ENCODE measurements around the gene LOC128125822.
A peak's percentile ranks its signal among the peaks of the same experiment; 100 is the strongest.

The LOC128125822 gene

DNA sequence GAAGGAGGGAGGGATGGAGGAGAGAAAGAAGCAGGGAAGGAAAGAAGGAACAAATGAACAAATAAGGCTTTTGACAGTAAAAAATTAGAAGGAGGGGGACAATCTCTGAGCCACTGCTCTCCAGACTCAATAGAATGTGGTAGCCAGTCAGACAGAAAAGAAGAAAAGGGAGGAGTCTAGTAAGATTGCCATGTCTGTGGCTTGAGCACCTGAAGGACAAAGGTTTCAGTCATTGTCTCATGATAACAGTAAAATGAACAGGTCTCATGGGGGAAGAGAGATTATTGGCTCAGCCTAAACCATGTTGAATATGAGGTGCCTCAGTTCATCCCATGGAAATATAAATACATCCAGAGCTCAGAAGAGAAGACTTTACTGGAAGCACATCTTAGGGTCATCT, 14.0 kb upstream of the LOC128125822 start:
- no peak overlapping the region for H3K4me3 ChIP-seq (ENCODE audit: low read length)
- H3K9ac ChIP-seq (ENCODE audit: low read length), result no peak overlapping the region
- H3K4me1 ChIP-seq (ENCODE audit: control insufficient read depth, low read depth, low read length), result no peaks in the 10 kb centered on the region
- no peaks in the 10 kb centered on the region for H3K27me3 ChIP-seq (ENCODE audit: control insufficient read depth, insufficient read depth, low read length)
- H3K36me3 ChIP-seq (ENCODE audit: control insufficient read depth, low read depth, low read length), result no peaks in the 10 kb centered on the region
- no peaks in the 10 kb centered on the region for H3K9me3 ChIP-seq (ENCODE audit: control insufficient read depth, low read depth, low read length)
- H3K27ac ChIP-seq (ENCODE audit: low read length), result no peak overlapping the region

- Histone ChIP-seq H3K36me3 (ENCODE audit: control insufficient read depth, low read depth, low read length) (no peaks in the 10 kb centered on the region), H3K27ac (ENCODE audit: low read length) (no peak overlapping the region), H3K9ac (ENCODE audit: low read length) (no peak overlapping the region)
Observed at GRCh38 chr6:63560801-63561287, 11.4 kb upstream of the LOC128125822 start.

GRCh38 chr6:63561288-63561687, 11.0 kb upstream of the LOC128125822 start:
- no peak overlapping the region for H3K27ac ChIP-seq (ENCODE audit: low read length)
- H3K4me1 ChIP-seq (ENCODE audit: control insufficient read depth, low read depth, low read length), result no peaks in the 10 kb centered on the region
- H3K9ac ChIP-seq (ENCODE audit: low read length), result no peak overlapping the region
- no peak overlapping the region for H3K4me3 ChIP-seq (ENCODE audit: low read length)
- no peaks in the 10 kb centered on the region for H3K27me3 ChIP-seq (ENCODE audit: control insufficient read depth, insufficient read depth, low read length)
- H3K36me3 ChIP-seq (ENCODE audit: control insufficient read depth, low read depth, low read length), result no peaks in the 10 kb centered on the region
- H3K9me3 ChIP-seq (ENCODE audit: control insufficient read depth, low read depth, low read length), result no peaks in the 10 kb centered on the region

More at GRCh38 chr6:63560801-63561287, 11.4 kb upstream of the LOC128125822 start:
- Histone ChIP-seq H3K27me3 (ENCODE audit: control insufficient read depth, insufficient read depth, low read length) (no peaks in the 10 kb centered on the region), H3K4me3 (ENCODE audit: low read length) (no peak overlapping the region), H3K9me3 (ENCODE audit: control insufficient read depth, low read depth, low read length) (no peaks in the 10 kb centered on the region), H3K4me1 (ENCODE audit: control insufficient read depth, low read depth, low read length) (no peaks in the 10 kb centered on the region)

GRCh38 chr6:63563235-63563634, 9.0 kb upstream of the LOC128125822 start:
- Histone ChIP-seq H3K4me3 (ENCODE audit: low read length) (no peak overlapping the region), H3K27me3 (ENCODE audit: control insufficient read depth, insufficient read depth, low read length) (no peaks in the 10 kb centered on the region), H3K4me1 (ENCODE audit: control insufficient read depth, low read depth, low read length) (no peaks in the 10 kb centered on the region), H3K9me3 (ENCODE audit: control insufficient read depth, low read depth, low read length) (no peaks in the 10 kb centered on the region), H3K36me3 (ENCODE audit: control insufficient read depth, low read depth, low read length) (no peaks in the 10 kb centered on the region), H3K9ac (ENCODE audit: low read length) (no peak overlapping the region), H3K27ac (ENCODE audit: low read length) (no peak overlapping the region)

DNA sequence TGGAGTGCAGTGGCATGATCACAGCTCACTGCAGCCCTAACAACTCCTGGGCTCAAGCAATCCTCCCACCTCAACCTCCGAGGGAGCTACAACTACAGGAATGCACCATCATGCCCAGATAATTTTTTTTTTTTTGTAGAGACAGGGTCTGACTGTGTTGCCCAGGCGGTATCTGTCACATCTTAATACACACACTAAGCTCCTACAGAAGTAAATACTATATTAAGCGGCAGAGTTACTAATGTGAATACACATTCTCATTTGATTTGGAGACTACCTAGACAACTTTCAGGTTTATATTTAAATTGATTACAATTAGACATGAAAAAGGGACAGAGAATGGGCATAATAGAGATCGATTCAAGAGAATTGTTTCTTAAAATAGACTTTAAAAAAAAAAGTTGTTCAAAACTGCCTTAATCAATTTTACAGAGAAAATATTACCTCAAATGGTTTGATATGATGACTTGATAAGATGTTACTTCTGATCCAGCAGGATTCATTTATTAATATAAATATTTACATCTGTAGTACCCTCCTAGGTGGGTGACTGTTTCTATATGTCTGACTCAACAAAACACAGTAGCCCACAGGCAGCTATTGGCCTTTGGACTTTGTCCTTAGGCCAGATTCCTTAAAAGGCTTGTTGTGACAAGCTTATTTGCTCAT, 7.1 kb upstream of the LOC128125822 start:
- Histone ChIP-seq H3K36me3 (ENCODE audit: control insufficient read depth, low read depth, low read length) (no peaks in the 10 kb centered on the region), H3K9ac (ENCODE audit: low read length) (no peak overlapping the region), H3K9me3 (ENCODE audit: control insufficient read depth, low read depth, low read length) (no peaks in the 10 kb centered on the region), H3K27ac (ENCODE audit: low read length) (no peak overlapping the region), H3K4me1 (ENCODE audit: control insufficient read depth, low read depth, low read length) (no peaks in the 10 kb centered on the region), H3K4me3 (ENCODE audit: low read length) (no peak overlapping the region), H3K27me3 (ENCODE audit: control insufficient read depth, insufficient read depth, low read length) (no peaks in the 10 kb centered on the region)

DNA sequence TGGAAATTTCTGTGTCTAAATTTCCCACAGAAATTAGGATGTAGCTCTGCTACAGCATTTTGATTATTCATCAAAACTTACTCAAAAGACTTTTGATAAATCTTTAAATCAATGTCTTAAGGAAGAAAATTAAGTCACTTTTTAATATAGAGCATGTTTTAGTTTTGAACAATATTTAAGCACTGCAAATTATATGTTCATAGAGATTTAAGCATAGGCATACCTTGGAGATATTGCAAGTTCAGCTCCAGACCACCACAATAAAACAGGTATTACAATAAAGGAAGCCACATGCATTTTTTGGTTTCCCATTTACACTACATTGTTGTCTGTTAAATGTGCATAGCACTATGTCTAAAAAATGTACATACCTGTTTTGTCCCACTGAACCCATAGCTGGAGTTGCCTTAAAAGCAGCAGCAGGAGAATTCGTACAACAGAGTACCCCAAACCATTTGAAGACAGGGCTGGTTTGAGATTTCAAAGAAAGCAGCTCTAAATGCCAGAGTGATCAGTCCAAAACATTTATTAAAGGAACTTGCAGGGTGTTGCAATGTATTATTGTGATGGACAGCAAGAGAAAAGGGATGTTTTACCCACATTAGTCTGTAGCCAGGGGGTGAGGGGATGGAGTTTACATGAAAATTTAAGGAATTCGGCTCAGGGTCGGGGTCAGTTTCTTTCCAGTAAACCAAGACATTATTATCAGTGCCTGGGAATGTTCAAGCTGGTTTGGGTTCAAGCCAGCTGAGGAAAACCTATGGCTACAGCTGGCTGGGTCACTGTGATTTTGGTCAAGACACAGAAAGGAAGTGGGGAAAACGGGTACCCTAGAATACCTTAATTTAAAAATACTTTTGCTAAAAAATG, 6.3 kb upstream of the LOC128125822 start:
- Histone ChIP-seq H3K27ac (ENCODE audit: low read length) (no peak overlapping the region), H3K9ac (ENCODE audit: low read length) (no peak overlapping the region), H3K4me3 (ENCODE audit: low read length) (no peak overlapping the region), H3K4me1 (ENCODE audit: control insufficient read depth, low read depth, low read length) (peaks cover under 1% of the 10 kb centered on the region), H3K36me3 (ENCODE audit: control insufficient read depth, low read depth, low read length) (no peaks in the 10 kb centered on the region), H3K27me3 (ENCODE audit: control insufficient read depth, insufficient read depth, low read length) (no peaks in the 10 kb centered on the region), H3K9me3 (ENCODE audit: control insufficient read depth, low read depth, low read length) (no peaks in the 10 kb centered on the region)

DNA sequence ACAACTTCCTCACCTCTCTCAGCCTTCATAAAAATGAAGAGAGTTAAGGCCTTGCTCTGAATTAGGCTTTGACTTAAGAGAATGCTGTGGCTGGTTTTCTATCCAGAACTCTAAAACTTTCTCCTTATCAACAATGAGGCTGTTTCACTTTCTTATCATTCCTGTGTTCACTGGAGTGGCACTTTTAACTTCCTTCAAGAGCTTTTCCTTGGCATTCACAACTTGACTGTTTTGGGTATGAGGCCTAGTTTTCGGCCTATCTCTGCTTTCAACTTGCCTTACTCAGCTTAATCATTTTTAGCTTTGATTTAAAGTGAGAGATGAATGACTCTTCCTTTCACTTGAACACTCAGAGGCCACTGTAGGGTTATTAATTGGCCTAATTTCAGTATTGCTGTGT, 4.3 kb upstream of the LOC128125822 start:
- Histone ChIP-seq H3K27ac (ENCODE audit: low read length) (no peak overlapping the region), H3K9me3 (ENCODE audit: control insufficient read depth, low read depth, low read length) (no peaks in the 10 kb centered on the region), H3K4me1 (ENCODE audit: control insufficient read depth, low read depth, low read length) (peaks cover 5% of the 10 kb centered on the region), H3K9ac (ENCODE audit: low read length) (no peak overlapping the region), H3K36me3 (ENCODE audit: control insufficient read depth, low read depth, low read length) (no peaks in the 10 kb centered on the region), H3K4me3 (ENCODE audit: low read length) (no peak overlapping the region), H3K27me3 (ENCODE audit: control insufficient read depth, insufficient read depth, low read length) (no peaks in the 10 kb centered on the region)

GRCh38 chr6:63571361-63572043, 778 bp upstream of the LOC128125822 start:
- Histone ChIP-seq H3K9me3 (ENCODE audit: control insufficient read depth, low read depth, low read length) (no peaks in the 10 kb centered on the region), H3K9ac (ENCODE audit: low read length) (peak overlapping the region; percentile 88), H3K27me3 (ENCODE audit: control insufficient read depth, insufficient read depth, low read length) (no peaks in the 10 kb centered on the region), H3K4me3 (ENCODE audit: low read length) (peak overlapping the region; percentile 90), H3K36me3 (ENCODE audit: control insufficient read depth, low read depth, low read length) (peaks cover 3% of the 10 kb centered on the region), H3K4me1 (ENCODE audit: control insufficient read depth, low read depth, low read length) (peaks cover 13% of the 10 kb centered on the region), H3K27ac (ENCODE audit: low read length) (peak overlapping the region; percentile 86)

DNA sequence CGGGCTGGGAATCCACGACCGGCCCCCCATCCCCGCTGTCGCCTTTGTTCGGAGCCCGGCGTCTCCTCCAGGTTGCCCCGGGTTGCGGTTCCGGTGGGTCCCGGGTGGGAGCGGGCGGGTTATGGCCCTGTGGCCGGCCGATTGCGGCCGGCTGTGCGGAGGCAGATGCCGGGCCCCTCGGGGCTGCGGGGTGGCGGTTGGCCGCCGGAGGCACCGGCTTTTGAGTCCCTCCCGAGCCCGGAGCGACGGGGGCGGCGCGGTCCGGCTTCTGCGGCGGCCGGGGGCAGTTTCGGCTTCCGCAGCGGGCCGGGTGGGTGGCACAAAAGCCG, 431 bp downstream of the LOC128125822 start:
- peaks cover 15% of the 10 kb centered on the region for H3K36me3 ChIP-seq (ENCODE audit: control insufficient read depth, low read depth, low read length)
- peaks cover 13% of the 10 kb centered on the region for H3K4me1 ChIP-seq (ENCODE audit: control insufficient read depth, low read depth, low read length)
- peak overlapping the region; percentile 93 for H3K9ac ChIP-seq (ENCODE audit: low read length)
- H3K27ac ChIP-seq (ENCODE audit: low read length), result no peak overlapping the region
- H3K27me3 ChIP-seq (ENCODE audit: control insufficient read depth, insufficient read depth, low read length), result no peaks in the 10 kb centered on the region
- H3K4me3 ChIP-seq (ENCODE audit: low read length), result peak overlapping the region; percentile 83
- no peaks in the 10 kb centered on the region for H3K9me3 ChIP-seq (ENCODE audit: control insufficient read depth, low read depth, low read length)

DNA sequence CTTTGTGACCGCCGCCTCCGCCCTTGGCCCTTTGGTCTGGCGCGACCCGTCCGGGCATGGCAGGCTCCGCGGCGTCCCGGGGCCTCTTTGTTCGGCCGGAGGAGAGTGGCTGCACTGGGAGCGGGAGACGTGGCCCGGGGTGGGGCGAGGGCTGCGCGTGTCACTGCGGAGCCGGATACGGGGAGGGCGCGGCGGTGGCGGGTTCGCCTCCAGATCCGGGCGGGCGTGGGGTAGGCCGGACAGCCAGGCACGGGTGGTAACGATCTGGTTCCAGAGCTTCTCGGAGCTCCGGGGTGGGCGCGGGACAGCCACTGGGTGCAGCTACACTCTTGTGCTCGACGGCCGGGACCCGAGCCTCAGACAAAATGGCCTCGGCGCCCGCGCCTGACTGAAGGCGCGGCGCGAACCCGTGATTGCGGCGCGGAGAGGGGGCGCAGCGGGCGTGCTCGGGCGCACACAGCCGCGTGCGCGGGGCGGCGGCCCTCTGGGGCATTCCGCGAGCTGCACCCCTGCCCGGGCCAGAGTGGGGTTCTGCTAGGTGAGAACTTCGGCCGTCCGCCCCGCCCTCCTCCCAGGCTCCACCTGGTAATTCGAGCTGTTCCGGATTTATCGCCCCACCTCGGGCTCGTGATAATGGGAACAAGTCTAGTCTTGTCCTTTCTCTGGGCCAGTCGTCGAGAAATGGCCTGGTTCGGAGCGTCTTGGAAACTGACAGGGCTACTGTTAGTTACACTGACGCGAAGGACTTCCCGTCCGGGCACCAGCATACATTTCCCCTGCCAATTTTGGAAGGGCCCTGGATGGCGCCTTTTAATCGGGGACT, 1.0 kb downstream of the LOC128125822 start:
- no peaks in the 10 kb centered on the region for H3K27me3 ChIP-seq (ENCODE audit: control insufficient read depth, insufficient read depth, low read length)
- peak overlapping the region; percentile 83 for H3K4me3 ChIP-seq (ENCODE audit: low read length)
- H3K9me3 ChIP-seq (ENCODE audit: control insufficient read depth, low read depth, low read length), result no peaks in the 10 kb centered on the region
- H3K27ac ChIP-seq (ENCODE audit: low read length), result peak overlapping the region; percentile 36
- peak overlapping the region; percentile 93 for H3K9ac ChIP-seq (ENCODE audit: low read length)
- peaks cover 21% of the 10 kb centered on the region for H3K36me3 ChIP-seq (ENCODE audit: control insufficient read depth, low read depth, low read length)
- peaks cover 13% of the 10 kb centered on the region for H3K4me1 ChIP-seq (ENCODE audit: control insufficient read depth, low read depth, low read length)
